AG10803 (cell line): Measurements from ENCODE around the gene C4orf54.

Experiments used
- DNase-seq: peaks from one replicate; pipeline ENCODE4 v3.0.0; 2010; ENCODE audit warnings: low read depth
- H3K4me3 ChIP-seq: 2 replicates; pipeline ENCODE4 v1.5.1; 2011; ENCODE audit warnings: mild to moderate bottlenecking, low read length, control low read depth
- TF ChIP-seq, protein P1 (sequence below): conservative IDR thresholded peaks from 2 replicates; pipeline ENCODE4 v1.5.1; 2011; ENCODE audit warnings: mild to moderate bottlenecking, low read length, control low read depth, inconsistent platforms

Gene C4orf54

DNA sequence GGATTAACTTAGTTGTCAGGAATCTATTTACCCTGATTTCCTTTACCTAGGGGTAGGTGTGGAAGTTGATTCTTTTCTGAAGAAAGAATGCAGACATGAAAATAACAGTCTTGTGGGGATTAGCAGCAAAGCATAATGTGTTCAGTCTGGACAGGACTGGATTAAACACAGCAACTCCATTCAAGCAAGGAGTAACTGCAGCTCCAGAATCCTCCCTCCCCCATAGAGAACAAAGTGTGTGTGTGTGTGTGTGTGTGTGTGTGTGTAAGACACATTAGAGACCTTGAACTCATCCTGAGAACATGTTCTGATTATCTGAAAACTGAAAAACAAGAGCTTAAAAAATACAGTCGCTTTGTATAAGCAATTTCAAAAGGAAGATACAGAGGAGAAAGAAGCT lies 9.3 kb downstream of the C4orf54 start:
- TF ChIP-seq, protein P1, sequence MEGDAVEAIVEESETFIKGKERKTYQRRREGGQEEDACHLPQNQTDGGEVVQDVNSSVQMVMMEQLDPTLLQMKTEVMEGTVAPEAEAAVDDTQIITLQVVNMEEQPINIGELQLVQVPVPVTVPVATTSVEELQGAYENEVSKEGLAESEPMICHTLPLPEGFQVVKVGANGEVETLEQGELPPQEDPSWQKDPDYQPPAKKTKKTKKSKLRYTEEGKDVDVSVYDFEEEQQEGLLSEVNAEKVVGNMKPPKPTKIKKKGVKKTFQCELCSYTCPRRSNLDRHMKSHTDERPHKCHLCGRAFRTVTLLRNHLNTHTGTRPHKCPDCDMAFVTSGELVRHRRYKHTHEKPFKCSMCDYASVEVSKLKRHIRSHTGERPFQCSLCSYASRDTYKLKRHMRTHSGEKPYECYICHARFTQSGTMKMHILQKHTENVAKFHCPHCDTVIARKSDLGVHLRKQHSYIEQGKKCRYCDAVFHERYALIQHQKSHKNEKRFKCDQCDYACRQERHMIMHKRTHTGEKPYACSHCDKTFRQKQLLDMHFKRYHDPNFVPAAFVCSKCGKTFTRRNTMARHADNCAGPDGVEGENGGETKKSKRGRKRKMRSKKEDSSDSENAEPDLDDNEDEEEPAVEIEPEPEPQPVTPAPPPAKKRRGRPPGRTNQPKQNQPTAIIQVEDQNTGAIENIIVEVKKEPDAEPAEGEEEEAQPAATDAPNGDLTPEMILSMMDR, result no peak
- DNase-seq, result no peak
- no peak overlapping the region for H3K4me3 ChIP-seq

DNA sequence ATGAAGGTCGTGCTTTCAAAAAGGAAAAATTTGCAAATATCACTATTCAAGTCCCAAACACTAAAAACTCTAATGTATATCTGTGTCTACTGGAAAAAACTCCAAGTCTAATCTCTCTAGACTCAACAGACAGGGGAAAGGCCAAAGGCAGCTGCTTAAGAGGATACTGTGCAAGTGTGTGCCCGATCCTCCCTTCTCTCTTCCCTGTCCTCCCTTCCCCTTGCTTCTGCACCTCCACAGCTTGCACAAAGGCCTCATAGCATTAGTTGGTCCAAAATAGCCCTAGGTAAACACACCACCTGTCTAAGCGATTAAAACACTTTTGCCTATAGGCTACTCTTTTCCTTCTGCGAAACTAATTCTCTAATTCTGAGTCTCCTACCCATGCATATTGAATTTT lies 10.6 kb downstream of the C4orf54 start:
- H3K4me3 ChIP-seq, result no peak overlapping the region
- no peak for DNase-seq
- TF ChIP-seq, protein P1, result no peak

DNA sequence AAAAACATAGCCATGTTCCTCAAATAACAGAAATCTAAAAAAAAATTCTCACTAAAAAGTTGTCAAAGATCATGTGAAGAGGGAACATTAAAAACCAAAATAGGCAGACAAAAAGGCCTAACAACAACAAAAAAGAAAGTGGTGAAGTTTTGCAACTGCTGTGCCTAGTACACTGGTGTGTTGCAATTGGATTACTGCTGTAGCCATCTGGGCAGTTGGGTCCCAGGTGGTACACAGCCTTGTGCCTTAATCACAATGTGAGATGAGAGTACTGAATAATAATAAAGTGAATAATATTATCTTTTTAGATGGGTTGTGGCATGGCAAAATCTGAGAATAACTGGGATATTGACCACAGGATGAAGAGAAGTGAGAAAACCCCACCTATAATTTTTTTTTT lies 12.0 kb downstream of the C4orf54 start:
- TF ChIP-seq, protein P1, result no peak
- H3K4me3 ChIP-seq, result no peak overlapping the region
- DNase-seq, result no peak

DNA sequence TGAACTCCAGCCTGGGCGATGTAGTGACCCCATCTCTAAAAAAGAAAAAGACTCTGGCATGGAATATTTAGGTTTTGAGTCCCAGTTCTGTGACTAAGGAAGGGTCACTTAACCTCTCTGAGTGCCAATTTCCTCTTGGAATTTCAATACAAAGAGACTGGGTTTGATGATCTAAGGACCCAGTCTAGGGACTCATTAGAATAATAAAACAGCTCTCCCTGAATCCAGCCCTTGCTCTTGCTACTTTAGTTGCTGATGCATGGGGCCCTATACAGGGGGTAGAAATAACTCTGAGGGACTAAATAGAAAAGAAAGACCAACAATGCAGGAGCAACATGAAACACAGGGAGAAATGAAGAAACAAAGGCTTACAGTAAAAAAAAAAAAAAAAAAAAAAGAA lies 12.6 kb downstream of the C4orf54 start:
- TF ChIP-seq, protein P1, result no peak
- no peak overlapping the region for H3K4me3 ChIP-seq
- no peak for DNase-seq

DNA sequence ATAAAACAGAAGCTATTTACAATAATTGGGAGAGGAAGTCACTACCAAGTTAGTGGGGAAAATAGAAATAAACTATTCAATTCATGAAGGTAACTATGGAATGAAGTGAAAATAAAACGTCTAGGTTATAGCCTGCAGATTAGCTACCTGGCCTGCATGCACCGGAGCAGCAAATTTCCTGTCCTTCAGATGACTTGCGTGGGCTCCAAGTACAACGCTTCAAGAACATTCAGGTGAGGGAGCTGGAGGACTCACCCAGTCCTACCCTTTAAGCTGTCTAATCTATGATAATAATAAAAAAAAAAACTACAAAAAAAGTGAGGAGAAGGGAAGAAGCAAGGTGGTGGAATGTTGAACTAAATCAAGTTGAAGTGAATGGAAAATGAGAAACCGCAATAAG lies 13.2 kb downstream of the C4orf54 start:
- H3K4me3 ChIP-seq, result no peak overlapping the region
- DNase-seq, result no peak
- TF ChIP-seq, protein P1, result no peak

DNA sequence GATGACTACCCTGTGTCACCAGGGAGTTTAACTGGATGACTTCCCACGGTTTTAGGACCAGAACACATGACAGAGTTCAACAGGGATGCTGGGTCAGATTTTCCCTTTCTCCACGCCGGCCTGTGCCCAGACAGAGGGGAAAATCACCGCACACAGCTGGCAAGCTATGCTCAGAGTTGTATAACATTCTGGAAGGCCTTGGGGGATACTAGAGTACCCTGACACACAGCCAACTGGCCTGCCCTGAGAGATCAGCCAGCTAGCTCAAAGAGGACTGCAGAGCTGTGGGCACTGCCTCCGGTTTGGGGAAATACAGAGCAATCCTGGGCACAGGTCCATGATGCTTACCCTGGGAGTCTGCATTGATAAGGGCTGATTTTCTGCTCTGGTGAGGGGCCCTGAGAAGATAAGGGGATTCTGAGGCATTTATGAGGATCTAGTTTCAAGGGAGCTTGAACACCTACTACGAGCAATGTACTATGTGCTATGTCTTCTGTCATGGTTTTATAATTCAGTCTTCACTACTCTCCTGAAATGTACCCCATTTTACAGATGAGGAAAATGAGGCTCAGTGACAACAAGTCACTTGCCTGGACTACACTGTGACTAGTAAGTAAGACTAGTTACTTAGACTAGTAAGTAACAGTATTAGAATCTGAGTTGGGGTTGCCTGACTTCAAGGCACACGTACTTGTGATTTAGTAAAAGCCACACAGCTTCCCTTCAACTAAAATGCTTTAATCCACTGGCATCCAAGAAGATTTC lies 14.7 kb downstream of the C4orf54 start:
- TF ChIP-seq, protein P1, result no peak
- no peak overlapping the region for H3K4me3 ChIP-seq
- no peak for DNase-seq

DNA sequence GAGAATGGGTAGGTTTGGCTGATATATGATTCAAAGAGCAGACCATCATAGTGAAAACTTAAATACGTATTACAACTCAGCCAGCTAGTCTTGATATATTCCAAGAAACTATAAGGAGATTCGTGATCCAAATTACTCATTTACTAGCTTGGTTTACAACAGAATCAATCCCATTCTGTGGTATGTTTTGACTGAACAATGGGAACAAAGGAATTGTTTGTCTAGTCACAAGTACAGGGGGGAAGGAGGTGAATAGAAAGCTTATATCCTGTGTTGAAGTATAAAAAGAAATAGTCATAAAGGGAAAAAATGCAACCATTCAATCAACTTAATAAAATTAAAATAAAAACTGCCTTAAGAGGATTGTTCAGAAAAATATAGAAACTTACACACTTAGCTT lies 17.0 kb downstream of the C4orf54 start:
- no peak overlapping the region for H3K4me3 ChIP-seq
- TF ChIP-seq, protein P1, result no peak
- no peak for DNase-seq
